GM20431 (cell line): ENCODE results near the gene GALNT9.

Experiments
- in situ Hi-C: fragments of 300-500 bp; cut with MseI, MboI; formaldehyde crosslinking; loops from one replicate; pipeline ENCODE4 v1.15.0; 2020; ENCODE audit warnings: low sequenced_read_pairs; ENCODE audit not compliant: unreplicated experiment

GALNT9 gene

GRCh38 chr12:132329720-132330548, 545 bp upstream of the GALNT9 start:
- in situ Hi-C loops = no loop called here

GRCh38 chr12:132328282-132329029, 933 bp downstream of the GALNT9 start:
- in situ Hi-C loops = no loop called here

GRCh38 chr12:132327336-132328171, 1.8 kb downstream of the GALNT9 start:
- in situ Hi-C loops = no loop called here

- in situ Hi-C loops = no loop called here
These were observed 2.7 kb downstream of the GALNT9 start for GRCh38 chr12:132326646-132327045.

- in situ Hi-C loops = no loop called here
These were observed 3.7 kb downstream of the GALNT9 start for GRCh38 chr12:132325733-132326130.

GRCh38 chr12:132324841-132325732, 4.3 kb downstream of the GALNT9 start:
- in situ Hi-C loops = no loop called here

- in situ Hi-C loops = no loop called here
These were observed 5.2 kb downstream of the GALNT9 start for GRCh38 chr12:132324173-132324572.

GRCh38 chr12:132323171-132324010, 6.0 kb downstream of the GALNT9 start:
- in situ Hi-C loops = no loop called here

- in situ Hi-C loops = no loop called here
These were observed 6.9 kb downstream of the GALNT9 start for GRCh38 chr12:132322206-132323132.

GRCh38 chr12:132321321-132322118, 7.9 kb downstream of the GALNT9 start:
- in situ Hi-C loops = no loop called here

- in situ Hi-C loops = no loop called here
These were observed 8.6 kb downstream of the GALNT9 start for GRCh38 chr12:132320767-132321211.

- in situ Hi-C loops = no loop called here
These were observed 9.3 kb downstream of the GALNT9 start for GRCh38 chr12:132319991-132320570.

GRCh38 chr12:132319359-132319950, 9.9 kb downstream of the GALNT9 start:
- in situ Hi-C loops = no loop called here

GRCh38 chr12:132318618-132319033, 10.8 kb downstream of the GALNT9 start:
- in situ Hi-C loops = no loop called here

- in situ Hi-C loops = no loop called here
These were observed 11.3 kb downstream of the GALNT9 start for GRCh38 chr12:132318135-132318534.
